Measurements from ENCODE around the gene CABLES1. TPM values are rescaled to one million over a fixed set of nuclear protein-coding genes. Genes with fewer than 3 reads are reported as not detected.
"Not testable (repeated sequence)": the region's sequence is repeated elsewhere in the genome, so short reads cannot be mapped to it uniquely, and the experiment has no call there.

The CABLES1 gene
- total RNA-seq, 1 donor from 2014 or later: 17.0 TPM

- no peak for DNase-seq (ENCODE audit: low read depth, low spot score)
These were observed 7.1 kb downstream of the CABLES1 start for GRCh38 chr18:23142251-23142929.

GRCh38 chr18:23143016-23143814, 7.9 kb downstream of the CABLES1 start:
- no peak for DNase-seq (ENCODE audit: low read depth, low spot score)

- DNase-seq (ENCODE audit: low read depth, low spot score): no peak
These were observed 8.6 kb downstream of the CABLES1 start for GRCh38 chr18:23143815-23144261.

- no peak for DNase-seq (ENCODE audit: low read depth, low spot score)
These were observed 9.4 kb downstream of the CABLES1 start for GRCh38 chr18:23144640-23145039.

GRCh38 chr18:23145621-23146020, 10.3 kb downstream of the CABLES1 start:
- no peak for DNase-seq (ENCODE audit: low read depth, low spot score)

GRCh38 chr18:23146861-23147469, 11.7 kb downstream of the CABLES1 start:
- DNase-seq (ENCODE audit: low read depth, low spot score): no peak

GRCh38 chr18:23148382-23148781, 13.1 kb downstream of the CABLES1 start:
- DNase-seq (ENCODE audit: low read depth, low spot score): no peak

GRCh38 chr18:23149570-23149969, 14.3 kb downstream of the CABLES1 start:
- DNase-seq (ENCODE audit: low read depth, low spot score): no peak

- no peak for DNase-seq (ENCODE audit: low read depth, low spot score)
These were observed 16.3 kb downstream of the CABLES1 start for GRCh38 chr18:23151414-23152099.

GRCh38 chr18:23154030-23154429, 18.7 kb downstream of the CABLES1 start:
- DNase-seq (ENCODE audit: low read depth, low spot score): no peak

GRCh38 chr18:23154823-23155500, 19.7 kb downstream of the CABLES1 start:
- DNase-seq (ENCODE audit: low read depth, low spot score): no peak

GRCh38 chr18:23155537-23155936, 20.3 kb downstream of the CABLES1 start:
- no peak for DNase-seq (ENCODE audit: low read depth, low spot score)

- no peak for DNase-seq (ENCODE audit: low read depth, low spot score)
These were observed 20.8 kb downstream of the CABLES1 start for GRCh38 chr18:23156134-23156533.

- DNase-seq (ENCODE audit: low read depth, low spot score): no peak
These were observed 22.8 kb downstream of the CABLES1 start for GRCh38 chr18:23158058-23158457.

GRCh38 chr18:23158884-23159283, 23.6 kb downstream of the CABLES1 start:
- DNase-seq (ENCODE audit: low read depth, low spot score): not testable (repeated sequence)

GRCh38 chr18:23159344-23159743, 24.1 kb downstream of the CABLES1 start:
- no peak for DNase-seq (ENCODE audit: low read depth, low spot score)

GRCh38 chr18:23162473-23162872, 27.2 kb downstream of the CABLES1 start:
- no peak for DNase-seq (ENCODE audit: low read depth, low spot score)

GRCh38 chr18:23163786-23164533, 28.7 kb downstream of the CABLES1 start:
- no peak for DNase-seq (ENCODE audit: low read depth, low spot score)

GRCh38 chr18:23165271-23166068, 30.2 kb downstream of the CABLES1 start:
- DNase-seq (ENCODE audit: low read depth, low spot score): no peak

Data from pulmonary artery endothelial cell (primary cell).